NT2/D1 (cell line): ENCODE measurements around the gene OR5H2.

Source experiments
- DNase-seq: peaks from one replicate; pipeline ENCODE4 v3.0.0-alpha.2; 2011; ENCODE audit warnings: low read depth, low spot score
- H3K27me3 ChIP-seq: 2 replicates; pipeline ENCODE4 v1.6.0; 2011; ENCODE audit warnings: mild to moderate bottlenecking; ENCODE audit not compliant: insufficient read length, insufficient read depth
- H3K36me3 ChIP-seq: 2 replicates; pipeline ENCODE4 v1.6.1; 2011; ENCODE audit warnings: mild to moderate bottlenecking, low read length, mixed read lengths; ENCODE audit not compliant: insufficient read depth, insufficient read length
- H3K4me1 ChIP-seq: 2 replicates; pipeline ENCODE4 v1.5.1; 2011; ENCODE audit not compliant: insufficient read depth, insufficient read length
- H3K4me3 ChIP-seq: 2 replicates; pipeline ENCODE4 v1.5.1; 2011; ENCODE audit warnings: low read depth; ENCODE audit not compliant: insufficient read length
- H3K9ac ChIP-seq: 2 replicates; pipeline ENCODE4 v1.6.0; 2011; ENCODE audit warnings: low read depth; ENCODE audit not compliant: insufficient read length
- H3K9me3 ChIP-seq: 2 replicates; pipeline ENCODE4 v1.5.1; 2011; ENCODE audit warnings: mild to moderate bottlenecking, low read length; ENCODE audit not compliant: insufficient read depth
- SUZ12 ChIP-seq: IDR thresholded peaks from 2 replicates; pipeline ENCODE4 v1.6.1; 2011; ENCODE audit not compliant: insufficient read length, insufficient read depth; ENCODE audit errors: extremely low read depth
- YY1 ChIP-seq: IDR thresholded peaks from 2 replicates; pipeline ENCODE4 v1.6.1; 2011; ENCODE audit not compliant: insufficient read length, insufficient read depth
- ZNF274 ChIP-seq: IDR thresholded peaks from 2 replicates; pipeline ENCODE4 v1.6.1; 2011; ENCODE audit warnings: mild to moderate bottlenecking, low read depth, low read length

The OR5H2 gene

DNA sequence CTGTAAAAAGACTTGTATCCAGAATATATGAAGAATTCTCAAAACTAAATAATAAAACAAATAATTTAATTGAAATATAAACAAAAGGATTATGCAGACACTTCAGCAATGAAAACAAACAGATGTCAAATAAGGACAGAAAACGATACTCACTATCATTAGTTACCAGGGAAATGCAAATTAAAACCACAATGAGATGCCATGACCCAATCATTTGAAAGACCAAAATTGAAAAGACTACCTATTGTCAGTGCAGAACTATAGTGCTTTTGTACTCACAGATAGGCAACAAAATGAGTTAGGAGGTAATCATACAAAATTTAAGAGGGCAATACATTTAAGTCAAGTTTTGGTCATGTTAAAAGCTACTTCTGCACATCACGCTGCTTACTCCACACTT, 39.8 kb downstream of the OR5H2 start:
- no peak overlapping the region for H3K9ac ChIP-seq
- H3K36me3 ChIP-seq = no peaks in the 10 kb centered on the region
- DNase-seq = no peak
- no peaks in the 10 kb centered on the region for H3K9me3 ChIP-seq
- no peaks in the 10 kb centered on the region for H3K27me3 ChIP-seq
- H3K4me1 ChIP-seq = no peaks in the 10 kb centered on the region
- no peak for TF ChIP-seq SUZ12
- no peak overlapping the region for H3K4me3 ChIP-seq

- Histone ChIP-seq H3K4me1 (no peaks in the 10 kb centered on the region), H3K9me3 (no peaks in the 10 kb centered on the region), H3K36me3 (no peaks in the 10 kb centered on the region), H3K9ac (no peak overlapping the region), H3K27me3 (no peaks in the 10 kb centered on the region), H3K4me3 (no peak overlapping the region)
- no peak for DNase-seq
- TF ChIP-seq SUZ12 (no peak), YY1 (no peak), ZNF274 (no peak)
Measured at GRCh38 chr3:98322686-98323085, 40.4 kb downstream of the OR5H2 start.

GRCh38 chr3:98323425-98323824, 41.1 kb downstream of the OR5H2 start:
- TF ChIP-seq ZNF274 (no peak), YY1 (no peak), SUZ12 (no peak)
- no peaks in the 10 kb centered on the region for H3K4me1 ChIP-seq
- H3K9me3 ChIP-seq = no peaks in the 10 kb centered on the region
- H3K9ac ChIP-seq = no peak overlapping the region
- no peaks in the 10 kb centered on the region for H3K27me3 ChIP-seq
- DNase-seq = no peak
- H3K36me3 ChIP-seq = no peaks in the 10 kb centered on the region
- no peak overlapping the region for H3K4me3 ChIP-seq

DNA sequence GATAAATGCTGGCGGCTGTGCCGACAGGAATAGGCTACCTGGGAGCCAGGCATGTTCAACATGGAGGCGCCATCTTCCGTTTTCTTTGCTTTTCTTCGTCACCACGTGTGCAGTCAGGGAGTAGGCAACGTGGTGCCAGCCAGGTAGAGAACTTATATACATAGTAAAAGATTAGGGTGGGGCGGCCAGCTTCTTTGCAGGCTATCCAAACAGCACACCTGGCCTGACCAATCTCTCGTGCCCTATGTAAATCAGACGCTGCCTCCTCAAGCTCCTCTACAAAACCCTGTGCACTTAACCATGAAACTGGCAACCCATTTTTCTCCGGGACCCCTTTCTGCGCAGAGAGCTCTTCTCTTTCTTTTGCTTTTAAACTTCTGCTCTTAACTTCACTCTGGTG, 42.8 kb downstream of the OR5H2 start:
- no peak for DNase-seq
- Histone ChIP-seq H3K4me3 (no peak overlapping the region), H3K9me3 (no peaks in the 10 kb centered on the region), H3K4me1 (peaks cover 3% of the 10 kb centered on the region), H3K36me3 (no peaks in the 10 kb centered on the region), H3K9ac (no peak overlapping the region), H3K27me3 (no peaks in the 10 kb centered on the region)
- no peak for TF ChIP-seq ZNF274
- TF ChIP-seq SUZ12 = no peak
- no peak for TF ChIP-seq YY1

GRCh38 chr3:98326105-98326893, 44.0 kb downstream of the OR5H2 start:
- Histone ChIP-seq H3K4me1 (peaks cover 3% of the 10 kb centered on the region), H3K9ac (no peak overlapping the region), H3K27me3 (no peaks in the 10 kb centered on the region), H3K9me3 (no peaks in the 10 kb centered on the region), H3K36me3 (no peaks in the 10 kb centered on the region), H3K4me3 (no peak overlapping the region)
- no peak for TF ChIP-seq YY1
- no peak for TF ChIP-seq ZNF274
- TF ChIP-seq SUZ12 = no peak
- DNase-seq = peak; percentile 30

DNA sequence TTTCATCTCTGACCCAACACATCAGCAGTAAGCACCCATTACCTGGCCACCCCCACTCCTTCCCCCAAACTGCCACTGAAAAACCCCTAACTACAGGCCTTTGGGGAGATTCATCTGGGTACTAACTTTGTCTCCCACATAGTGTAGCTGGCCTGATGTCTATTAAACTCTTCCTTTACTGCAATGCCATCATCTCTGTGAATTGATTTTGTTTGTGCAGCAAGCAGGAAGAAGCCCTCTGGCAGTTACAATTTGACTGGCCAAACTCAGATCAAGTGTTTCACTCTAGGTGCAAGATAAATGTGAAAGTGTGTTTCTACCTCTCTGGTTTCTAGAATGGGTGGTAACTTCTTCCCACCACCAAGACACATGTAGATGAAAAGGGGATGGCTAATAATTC, 44.6 kb downstream of the OR5H2 start:
- no peak overlapping the region for H3K9ac ChIP-seq
- no peaks in the 10 kb centered on the region for H3K27me3 ChIP-seq
- DNase-seq = no peak
- H3K9me3 ChIP-seq = no peaks in the 10 kb centered on the region
- no peak for TF ChIP-seq YY1
- peaks cover 3% of the 10 kb centered on the region for H3K4me1 ChIP-seq
- H3K36me3 ChIP-seq = no peaks in the 10 kb centered on the region
- no peak overlapping the region for H3K4me3 ChIP-seq

DNA sequence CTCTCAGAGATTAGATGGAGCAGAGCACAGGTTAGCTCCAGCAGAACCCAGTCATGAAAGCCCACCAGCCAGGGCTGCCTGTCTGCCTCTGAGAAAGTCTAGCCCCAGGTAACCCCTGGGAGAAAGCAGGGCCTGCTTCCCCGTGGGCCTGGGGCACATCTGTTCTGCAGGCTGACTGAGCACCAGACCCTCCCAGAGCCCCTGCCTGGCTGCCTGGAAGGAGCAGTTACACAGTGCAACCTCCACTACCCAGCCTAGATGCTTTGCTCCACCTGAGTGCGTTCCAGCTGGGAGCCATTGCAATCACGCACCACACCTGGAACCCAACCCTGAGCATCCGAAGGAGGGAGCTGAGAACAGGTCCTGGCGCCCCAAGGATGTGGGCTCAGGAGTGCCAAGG, 46.6 kb downstream of the OR5H2 start:
- TF ChIP-seq SUZ12 (no peak), ZNF274 (no peak)
- H3K9me3 ChIP-seq = no peaks in the 10 kb centered on the region
- H3K27me3 ChIP-seq = no peaks in the 10 kb centered on the region
- no peak overlapping the region for H3K9ac ChIP-seq
- H3K36me3 ChIP-seq = no peaks in the 10 kb centered on the region
- H3K4me3 ChIP-seq = no peak overlapping the region
- no peak for DNase-seq
- H3K4me1 ChIP-seq = peaks cover 3% of the 10 kb centered on the region
